GM13977 (cell line): ENCODE results near the gene CDK5R2.

Experiments used
- DNase-seq: peaks from one replicate; pipeline ENCODE4 v3.0.0; 2012; ENCODE audit warnings: low spot score
- CTCF ChIP-seq: IDR thresholded peaks from 2 replicates; pipeline ENCODE4 v1.5.1; 2012; ENCODE audit warnings: mild to moderate bottlenecking, control low read depth; ENCODE audit not compliant: insufficient read depth; ENCODE audit errors: extremely low read depth, missing control alignments
- in situ Hi-C: fragments of 300-500 bp; cut with MboI; formaldehyde crosslinking; loops from one replicate; pipeline ENCODE4 v1.12.0; 2022; ENCODE audit warnings: low sequenced_read_pairs, low pct_unique_long_range_greater_than_20kb, mixed read lengths, inconsistent platforms; ENCODE audit not compliant: unreplicated experiment

CDK5R2 gene

GRCh38 chr2:219010873-219011272, 51.4 kb downstream of the CDK5R2 start:
- no peak for DNase-seq
- in situ Hi-C loops: no loop called here

More at GRCh38 chr2:219010873-219011272, 51.4 kb downstream of the CDK5R2 start:
- no peak for TF ChIP-seq CTCF
